HepG2 (cell line): ENCODE results near the gene PUS7. TPM values are rescaled to one million over a fixed set of nuclear protein-coding genes. Genes with fewer than 3 reads are reported as not detected.

Source experiments
- ATAC-seq: fragments of 200-7000 bp; cut with Tn5 transposase; 3 replicates; pipeline ENCODE4 v1.9.1; 2020; ENCODE audit warnings: mild to moderate bottlenecking, moderate library complexity
- BruUV-seq: library from RNA; stranded (reverse); fragments of 400-500 nt; replicated peaks from 2 replicates; lab custom pipeline; 2021; lab: Mats Ljungman, UMichigan
- CTCF ChIA-PET: fragments of 300-600 bp; formaldehyde crosslinking; extraction: SDS; loops from one replicate; lab custom pipeline; 2021; ENCODE audit warnings: low total read pairs, inconsistent platforms, low intra/inter-chr PET ratio; lab: Yijun Ruan, JAX
- POLR2A ChIA-PET: fragments of 350-600 bp; sonication (Branson Sonifier 250); formaldehyde crosslinking; loops from one replicate; lab custom pipeline; 2020; ENCODE audit warnings: antibody characterized with exemption, inconsistent platforms; lab: Yijun Ruan, JAX
- DNase-seq: peaks from one replicate; pipeline ENCODE4 v3.0.0-alpha.2; 2015; ENCODE audit warnings: low spot score
- FAIRE-seq: peaks from 3 replicates; lab custom pipeline; 2011; peaks lifted over from hg19 to GRCh38; lab: Jason Lieb, UNC
- H2AFZ ChIP-seq: one replicate; pipeline ENCODE4 v1.6.1; 2011; ENCODE audit warnings: low read length, inconsistent platforms
- H3K27ac ChIP-seq: fragments of 300-600 bp; 3 replicates; pipeline ENCODE4 v1.8.0; 2011; ENCODE audit warnings: mixed run types, mild to moderate bottlenecking, mixed read lengths, low read length, inconsistent platforms; ENCODE audit not compliant: insufficient read depth; ENCODE audit errors: extremely low read length
- H3K27me3 ChIP-seq, 2 experiments: fragments of 200-600 bp in 1 of 2; 2 replicates in 1 of 2; 3 replicates in 1 of 2; pipeline versions ENCODE4 v1.6.0 to v1.8.0; 2011; ENCODE audit warnings: low read length in 2 of 2, mild to moderate bottlenecking in 2 of 2, moderate library complexity in 2 of 2, inconsistent platforms in 1 of 2; ENCODE audit not compliant: insufficient read depth in 2 of 2, control insufficient read depth in 1 of 2
- H3K36me3 ChIP-seq, 2 experiments: fragments of 200-600 bp in 1 of 2; replicated peaks in 1 of 2; 2 replicates in 1 of 2; 3 replicates in 1 of 2; pipeline versions ENCODE4 v1.5.1 to v1.8.0; 2011; ENCODE audit warnings: low read length in 2 of 2, inconsistent platforms in 1 of 2; ENCODE audit not compliant: insufficient read depth in 2 of 2, control insufficient read depth in 1 of 2
- H3K4me1 ChIP-seq: 2 replicates; pipeline ENCODE4 v1.5.1; 2012; ENCODE audit warnings: low read length, inconsistent platforms; ENCODE audit not compliant: insufficient read depth
- H3K4me2 ChIP-seq: 2 replicates; pipeline ENCODE4 v1.6.0; 2011; ENCODE audit warnings: low read depth, low read length, inconsistent platforms
- H3K4me3 ChIP-seq, 3 experiments: fragments of 200-600 bp in 1 of 3; sonication (generic), shearing (Covaris generic) in 1 of 3; replicated peaks in 1 of 3; 2 replicates each; pipeline ENCODE4 v1.5.1; 2011 to 2016; ENCODE audit warnings: low read length in 3 of 3, inconsistent platforms in 2 of 3, low read depth in 2 of 3, mild to moderate bottlenecking in 2 of 3, control low read depth in 1 of 3, mixed read lengths in 1 of 3; ENCODE audit not compliant: insufficient read depth in 1 of 3
- H3K79me2 ChIP-seq: one replicate; pipeline ENCODE4 v1.6.1; 2011; ENCODE audit warnings: low read length, inconsistent platforms; ENCODE audit not compliant: insufficient read depth
- H3K9ac ChIP-seq: 2 replicates; pipeline ENCODE4 v1.6.0; 2011; ENCODE audit warnings: mild to moderate bottlenecking, low read depth, low read length, inconsistent platforms; ENCODE audit not compliant: insufficient read depth
- H3K9me3 ChIP-seq: 2 replicates; pipeline ENCODE4 v1.5.1; 2012; ENCODE audit warnings: mild to moderate bottlenecking, low read length
- H4K20me1 ChIP-seq: 2 replicates; pipeline ENCODE4 v1.6.0; 2011; ENCODE audit warnings: inconsistent platforms, mild to moderate bottlenecking, low read length, moderate library complexity; ENCODE audit not compliant: insufficient read depth
- ATF7-NPFF ChIP-seq: sonication (generic); formaldehyde crosslinking; IDR thresholded peaks from 2 replicates; pipeline ENCODE4 v1.8.1; 2023; ENCODE audit warnings: mild to moderate bottlenecking, low read depth, missing genetic modification reagents, moderate library complexity
- CBX1 ChIP-seq: IDR thresholded peaks from one replicate; pipeline ENCODE4 v1.6.1; 2016; ENCODE audit warnings: antibody characterized with exemption, low read depth
- HCFC1 ChIP-seq: fragments of 150-350 bp; IDR thresholded peaks from 2 replicates; pipeline ENCODE4 v1.6.1; 2014; ENCODE audit warnings: low read depth, low read length
- PLRG1 ChIP-seq: fragments of 450-650 bp; conservative IDR thresholded peaks from 2 replicates; pipeline ENCODE4 v1.6.1; 2016
- RFX1 ChIP-seq: fragments of 450-650 bp; IDR thresholded peaks from 2 replicates; pipeline ENCODE4 v1.6.1; 2017
- ZBTB1 ChIP-seq: sonication (generic); formaldehyde crosslinking; IDR thresholded peaks from 2 replicates; pipeline ENCODE4 v1.4.0; 2020; ENCODE audit warnings: missing genetic modification reagents, borderline replicate concordance
- ZNF660 ChIP-seq: sonication (generic); formaldehyde crosslinking; IDR thresholded peaks from 2 replicates; pipeline ENCODE4 v1.5.1; 2020; ENCODE audit warnings: mild to moderate bottlenecking, low read depth, missing genetic modification reagents, borderline replicate concordance
- WGBS: methylation state at CpG from one replicate; pipeline ENCODE4 v1.1.6; 2017; ENCODE audit warnings: low lambda C conversion rate; 5-methylcytosine and 5-hydroxymethylcytosine counted together
- in situ Hi-C: cut with HindIII; loops from 2 replicates; pipeline ENCODE4 v1.10.0; 2017; ENCODE audit warnings: low pct_unique_long_range_greater_than_20kb; ENCODE audit not compliant: extremely low pct_ligation_motif_present
- intact Hi-C: fragments of 100-400 bp; cut with micrococcal nuclease; formaldehyde crosslinking; loops from one replicate; pipeline ENCODE4 v1.10.0; 2022; ENCODE audit not compliant: unreplicated experiment
- polyA plus RNA-seq, 8 experiments: library from polyadenylated mRNA; depleted of rRNA in 3 of 8; stranded (reverse) in 7 of 8; unstranded in 1 of 8; fragments of >200 nt; fragmentation: Illumina TruSeq in 4 of 8; extraction: Trizol in 4 of 8; gene quantifications; 2 replicates each; pipeline versions ENCODE4 v1.2.1 to v1.2.3, GENCODE V29; 2011 to 2016; ENCODE audit warnings: low read depth in 4 of 8, missing spikeins in 1 of 8, mixed read lengths in 1 of 8; ENCODE audit not compliant: insufficient read depth in 1 of 8
- total RNA-seq, 5 experiments: library from RNA; depleted of rRNA; stranded (reverse); fragments of >200 nt; fragmentation: Illumina TruSeq; extraction: Trizol; gene quantifications; 2 replicates each; pipeline ENCODE4 v1.2.3, GENCODE V29; 2016; ENCODE audit warnings: low read depth in 1 of 5
- TF ChIP-seq, protein P1 (sequence below): sonication (generic); formaldehyde crosslinking; IDR thresholded peaks from 2 replicates; pipeline ENCODE4 v1.8.0; 2022; ENCODE audit warnings: mild to moderate bottlenecking, missing genetic modification reagents, moderate library complexity
- TF ChIP-seq, protein P2 (sequence below): sonication (generic); formaldehyde crosslinking; IDR thresholded peaks from 2 replicates; pipeline ENCODE4 v1.9.0; 2021; ENCODE audit warnings: missing genetic modification reagents, mild to moderate bottlenecking, borderline replicate concordance
- TF ChIP-seq, protein P3 (sequence below): sonication (generic); formaldehyde crosslinking; IDR thresholded peaks from 2 replicates; pipeline ENCODE4 v1.5.0; 2020; ENCODE audit warnings: mild to moderate bottlenecking, missing genetic modification reagents
- TF ChIP-seq, protein P4 (sequence below): IDR thresholded peaks from 2 replicates; pipeline ENCODE4 v1.6.1; 2016; ENCODE audit warnings: missing compliant biosample characterization, missing genetic modification reagents, borderline replicate concordance

PUS7 gene
- total and polyA plus RNA-seq, 2 of the 13 experiments (the other 11 are each of a cell fraction or from before 2014, with no cell fraction given): 14.4 to 41.2 TPM

DNA sequence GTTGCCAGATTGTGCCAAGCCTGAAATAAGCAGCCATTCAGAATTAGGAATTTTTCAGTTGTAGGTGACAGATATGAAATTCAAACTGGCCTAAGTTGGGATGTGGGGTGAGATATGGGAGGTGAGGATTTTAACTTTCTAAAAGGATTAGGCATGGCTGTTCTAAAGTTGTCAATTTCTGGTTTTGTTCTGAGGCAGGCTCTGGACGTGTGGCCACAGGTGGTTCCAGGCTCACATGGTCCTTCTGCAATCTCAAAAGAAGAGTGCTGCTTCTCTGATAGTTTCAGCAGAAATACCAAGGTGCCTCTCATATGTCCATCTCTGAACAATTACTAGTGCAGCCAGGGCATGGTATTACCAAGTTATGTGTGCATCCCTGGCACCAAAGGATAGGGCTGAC, 37.9 kb upstream of the PUS7 start (continued):
- TF ChIP-seq, protein P1, sequence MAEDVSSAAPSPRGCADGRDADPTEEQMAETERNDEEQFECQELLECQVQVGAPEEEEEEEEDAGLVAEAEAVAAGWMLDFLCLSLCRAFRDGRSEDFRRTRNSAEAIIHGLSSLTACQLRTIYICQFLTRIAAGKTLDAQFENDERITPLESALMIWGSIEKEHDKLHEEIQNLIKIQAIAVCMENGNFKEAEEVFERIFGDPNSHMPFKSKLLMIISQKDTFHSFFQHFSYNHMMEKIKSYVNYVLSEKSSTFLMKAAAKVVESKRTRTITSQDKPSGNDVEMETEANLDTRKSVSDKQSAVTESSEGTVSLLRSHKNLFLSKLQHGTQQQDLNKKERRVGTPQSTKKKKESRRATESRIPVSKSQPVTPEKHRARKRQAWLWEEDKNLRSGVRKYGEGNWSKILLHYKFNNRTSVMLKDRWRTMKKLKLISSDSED (CRISPR knock-in tag): no peak

DNA sequence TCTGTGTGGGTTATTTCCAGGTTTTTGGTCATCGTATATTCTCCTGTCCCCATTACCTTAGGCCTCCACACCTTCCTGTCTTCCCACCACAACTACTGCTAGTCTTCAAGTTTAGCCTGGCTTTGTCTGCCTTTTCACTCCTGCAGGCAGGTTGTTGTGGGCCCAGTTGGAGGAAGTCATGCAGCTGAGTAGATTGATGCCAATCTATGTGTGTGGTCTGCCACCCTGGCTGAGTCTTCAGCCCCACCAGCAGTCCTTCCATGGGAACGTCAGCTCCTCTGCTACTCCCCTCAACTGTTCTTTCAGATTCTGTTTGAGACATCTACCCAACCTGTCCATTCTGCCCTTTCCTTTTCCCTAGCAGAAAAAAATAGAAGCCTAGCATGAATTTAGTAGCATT, 16.3 kb upstream of the PUS7 start:
- TF ChIP-seq, protein P2, sequence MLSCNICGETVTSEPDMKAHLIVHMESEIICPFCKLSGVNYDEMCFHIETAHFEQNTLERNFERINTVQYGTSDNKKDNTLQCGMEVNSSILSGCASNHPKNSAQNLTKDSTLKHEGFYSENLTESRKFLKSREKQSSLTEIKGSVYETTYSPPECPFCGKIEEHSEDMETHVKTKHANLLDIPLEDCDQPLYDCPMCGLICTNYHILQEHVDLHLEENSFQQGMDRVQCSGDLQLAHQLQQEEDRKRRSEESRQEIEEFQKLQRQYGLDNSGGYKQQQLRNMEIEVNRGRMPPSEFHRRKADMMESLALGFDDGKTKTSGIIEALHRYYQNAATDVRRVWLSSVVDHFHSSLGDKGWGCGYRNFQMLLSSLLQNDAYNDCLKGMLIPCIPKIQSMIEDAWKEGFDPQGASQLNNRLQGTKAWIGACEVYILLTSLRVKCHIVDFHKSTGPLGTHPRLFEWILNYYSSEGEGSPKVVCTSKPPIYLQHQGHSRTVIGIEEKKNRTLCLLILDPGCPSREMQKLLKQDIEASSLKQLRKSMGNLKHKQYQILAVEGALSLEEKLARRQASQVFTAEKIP (CRISPR knock-in tag): no peak
- no peak for TF ChIP-seq ZBTB1
- TF ChIP-seq ZNF660 (CRISPR knock-in tag): no peak
- TF ChIP-seq RFX1: no peak
- no peak for TF ChIP-seq PLRG1
- TF ChIP-seq, protein P3, sequence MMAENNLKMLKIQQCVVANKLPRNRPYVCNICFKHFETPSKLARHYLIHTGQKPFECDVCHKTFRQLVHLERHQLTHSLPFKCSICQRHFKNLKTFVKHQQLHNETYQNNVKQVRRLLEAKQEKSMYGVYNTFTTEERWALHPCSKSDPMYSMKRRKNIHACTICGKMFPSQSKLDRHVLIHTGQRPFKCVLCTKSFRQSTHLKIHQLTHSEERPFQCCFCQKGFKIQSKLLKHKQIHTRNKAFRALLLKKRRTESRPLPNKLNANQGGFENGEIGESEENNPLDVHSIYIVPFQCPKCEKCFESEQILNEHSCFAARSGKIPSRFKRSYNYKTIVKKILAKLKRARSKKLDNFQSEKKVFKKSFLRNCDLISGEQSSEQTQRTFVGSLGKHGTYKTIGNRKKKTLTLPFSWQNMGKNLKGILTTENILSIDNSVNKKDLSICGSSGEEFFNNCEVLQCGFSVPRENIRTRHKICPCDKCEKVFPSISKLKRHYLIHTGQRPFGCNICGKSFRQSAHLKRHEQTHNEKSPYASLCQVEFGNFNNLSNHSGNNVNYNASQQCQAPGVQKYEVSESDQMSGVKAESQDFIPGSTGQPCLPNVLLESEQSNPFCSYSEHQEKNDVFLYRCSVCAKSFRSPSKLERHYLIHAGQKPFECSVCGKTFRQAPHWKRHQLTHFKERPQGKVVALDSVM (CRISPR knock-in tag): no peak
- TF ChIP-seq, protein P4, sequence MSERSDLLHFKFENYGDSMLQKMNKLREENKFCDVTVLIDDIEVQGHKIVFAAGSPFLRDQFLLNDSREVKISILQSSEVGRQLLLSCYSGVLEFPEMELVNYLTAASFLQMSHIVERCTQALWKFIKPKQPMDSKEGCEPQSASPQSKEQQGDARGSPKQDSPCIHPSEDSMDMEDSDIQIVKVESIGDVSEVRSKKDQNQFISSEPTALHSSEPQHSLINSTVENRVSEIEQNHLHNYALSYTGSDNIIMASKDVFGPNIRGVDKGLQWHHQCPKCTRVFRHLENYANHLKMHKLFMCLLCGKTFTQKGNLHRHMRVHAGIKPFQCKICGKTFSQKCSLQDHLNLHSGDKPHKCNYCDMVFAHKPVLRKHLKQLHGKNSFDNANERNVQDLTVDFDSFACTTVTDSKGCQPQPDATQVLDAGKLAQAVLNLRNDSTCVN (CRISPR knock-in tag): no peak
- TF ChIP-seq CBX1: no peak
- TF ChIP-seq ATF7-NPFF: no peak
- no peak for TF ChIP-seq HCFC1
- Histone ChIP-seq H4K20me1 (no peaks in the 10 kb centered on the region), H3K4me2 (no peak overlapping the region), H3K4me3 (no peak overlapping the region), H3K9ac (no peak overlapping the region), H3K9me3 (no peaks in the 10 kb centered on the region), H3K36me3 (peaks cover 7 to 52% of the 10 kb centered on the region in 2 experiments), H3K4me1 (peaks cover 9% of the 10 kb centered on the region), H3K79me2 (peaks cover 10% of the 10 kb centered on the region), H3K27ac (no peak overlapping the region), H3K27me3 (no peaks in the 10 kb centered on the region), H2AFZ (no peak overlapping the region)
- in situ Hi-C loops: no loop called here
- no peak for FAIRE-seq
- no TSS peak for BruUV-seq
- DNase-seq: no peak
- intact Hi-C loops: no loop called here
- WGBS: 95% methylated on average over 2 of the region's 2 CpGs
- CTCF ChIA-PET: no interaction called here
- POLR2A ChIA-PET: no interaction called here
- ATAC-seq: no peak
